Stimulated activated CD4-positive, alpha-beta T cell treated with anti-CD3 and anti-CD28 coated beads, Interleukin-4, amount 100 ng/mL, for 24 hours (primary cell): ENCODE results near the gene CREG2.
A peak's percentile ranks its signal among the peaks of the same experiment; 100 is the strongest.
"Not testable (repeated sequence)": the region's sequence is repeated elsewhere in the genome, so short reads cannot be mapped to it uniquely, and the experiment has no call there.

Source experiments
- DNase-seq: peaks from one replicate; pipeline ENCODE4 v3.0.0-alpha.2; 2020

CREG2 gene

GRCh38 chr2:101341901-101342624, 45.2 kb downstream of the CREG2 start:
- peak; percentile 76 for DNase-seq

- peak; percentile 32 for DNase-seq
Measured at GRCh38 chr2:101341421-101341820, 45.9 kb downstream of the CREG2 start.

- DNase-seq, result no peak
Measured at GRCh38 chr2:101340141-101340551, 47.2 kb downstream of the CREG2 start.

GRCh38 chr2:101339266-101339880, 47.9 kb downstream of the CREG2 start:
- DNase-seq, result no peak

- no peak for DNase-seq
Measured at GRCh38 chr2:101337877-101338276, 49.4 kb downstream of the CREG2 start.

- no peak for DNase-seq
Measured at GRCh38 chr2:101332885-101333766, 54.2 kb downstream of the CREG2 start.

GRCh38 chr2:101331202-101331601, 56.1 kb downstream of the CREG2 start:
- no peak for DNase-seq

GRCh38 chr2:101330253-101330933, 56.9 kb downstream of the CREG2 start:
- peak; percentile 55 for DNase-seq

GRCh38 chr2:101329026-101329425, 58.3 kb downstream of the CREG2 start:
- no peak for DNase-seq

- no peak for DNase-seq
Measured at GRCh38 chr2:101328474-101329007, 58.8 kb downstream of the CREG2 start.

GRCh38 chr2:101327863-101328394, 59.4 kb downstream of the CREG2 start:
- no peak for DNase-seq

GRCh38 chr2:101325425-101325824, 61.9 kb downstream of the CREG2 start:
- DNase-seq, result no peak

GRCh38 chr2:101316568-101316967, 70.7 kb downstream of the CREG2 start:
- DNase-seq, result not testable (repeated sequence)

GRCh38 chr2:101311696-101312017, 75.6 kb downstream of the CREG2 start:
- no peak for DNase-seq

GRCh38 chr2:101310834-101311695, 76.2 kb downstream of the CREG2 start:
- DNase-seq, result no peak

- DNase-seq, result no peak
Measured at GRCh38 chr2:101310090-101310833, 77.0 kb downstream of the CREG2 start.

GRCh38 chr2:101308432-101309210, 78.7 kb downstream of the CREG2 start, which contains the start of gene RNF149:
TSS of gene RNF149 (minus strand) at chr2:101308701. CDS start at chr2:101308588, 113 bp downstream.
- DNase-seq, result peak; percentile 91

GRCh38 chr2:101307950-101308431, 79.3 kb downstream of the CREG2 start:
- peak; percentile 33 for DNase-seq

GRCh38 chr2:101307503-101307902, 79.8 kb downstream of the CREG2 start:
- peak; percentile 35 for DNase-seq

GRCh38 chr2:101306410-101306809, 80.9 kb downstream of the CREG2 start:
- peak; percentile 30 for DNase-seq
